A549 (cell line): ENCODE data around the gene EPS15. TPM values are rescaled to one million over a fixed set of nuclear protein-coding genes. Genes with fewer than 3 reads are reported as not detected.
A peak's percentile ranks its signal among the peaks of the same experiment; 100 is the strongest.

ENCODE experiments used
- ATAC-seq, 2 experiments: fragments of 200-7000 bp in 1 of 2; fragments of >200 bp in 1 of 2; cut with Nextera tagmentation in 1 of 2; cut with Tn5 transposase in 1 of 2; 3 replicates each; pipeline versions ENCODE4 v1.8.0 to v1.9.1; 2018 to 2020; ENCODE audit warnings: mild to moderate bottlenecking in 1 of 2, moderate library complexity in 1 of 2
- CTCF ChIA-PET: fragments of 300-600 bp; sonication (Branson Sonifier 250); formaldehyde crosslinking; extraction: SDS; loops from one replicate; lab custom pipeline; 2021; ENCODE audit warnings: antibody characterized with exemption, inconsistent platforms; lab: Yijun Ruan, JAX
- POLR2A ChIA-PET: fragments of 350-600 bp; formaldehyde crosslinking; extraction: SDS; loops from one replicate; lab custom pipeline; 2021; ENCODE audit warnings: antibody characterized with exemption, inconsistent platforms; lab: Yijun Ruan, JAX
- DNase-seq, 2 experiments: peaks; one replicate each; pipeline versions ENCODE4 v3.0.0 to v3.0.0-alpha.2; 2011 to 2016; ENCODE audit warnings: low read depth in 1 of 2, low spot score in 1 of 2
- FAIRE-seq: peaks from 2 replicates; lab custom pipeline; 2011; peaks lifted over from hg19 to GRCh38; lab: Jason Lieb, UNC
- H3K27ac ChIP-seq, 2 experiments: fragments of >200 bp; sonication (Bioruptor Twin); formaldehyde crosslinking; 3 replicates each; pipeline ENCODE4 v1.5.1; 2016 to 2017
- H3K4me1 ChIP-seq: fragments of >200 bp; sonication (Bioruptor Twin); formaldehyde crosslinking; 3 replicates; pipeline ENCODE4 v1.6.1; 2016
- H3K4me2 ChIP-seq: fragments of >200 bp; sonication (Bioruptor Twin); formaldehyde crosslinking; 3 replicates; pipeline ENCODE4 v1.6.1; 2016
- H3K4me3 ChIP-seq: fragments of >200 bp; sonication (Bioruptor Twin); formaldehyde crosslinking; 3 replicates; pipeline ENCODE4 v1.5.1; 2016
- H3K9me3 ChIP-seq: fragments of >200 bp; sonication (Bioruptor Twin); formaldehyde crosslinking; 3 replicates; pipeline ENCODE4 v1.6.1; 2016
- CHD4 ChIP-seq: fragments of 200-600 bp; sonication (generic); IDR thresholded peaks from 2 replicates; pipeline ENCODE4 v1.6.1; 2016; ENCODE audit warnings: antibody characterized with exemption, mild to moderate bottlenecking, borderline replicate concordance
- EHMT2 ChIP-seq: fragments of 200-600 bp; sonication (generic); IDR thresholded peaks from 2 replicates; pipeline ENCODE4 v1.6.1; 2016; ENCODE audit warnings: antibody characterized with exemption, low read depth, mild to moderate bottlenecking, moderate library complexity
- ESRRA ChIP-seq: fragments of 150-350 bp; IDR thresholded peaks from 2 replicates; pipeline ENCODE4 v1.6.1; 2014; ENCODE audit warnings: mild to moderate bottlenecking, low read length, borderline replicate concordance
- FOXS1 ChIP-seq: fragments of 250-450 bp; sonication (Bioruptor Pico); IDR thresholded peaks from 2 replicates; pipeline ENCODE4 v1.5.0; 2020; ENCODE audit warnings: mild to moderate bottlenecking, moderate library complexity
- HDAC2 ChIP-seq: fragments of 200-600 bp; sonication (generic); IDR thresholded peaks from 2 replicates; pipeline ENCODE4 v1.6.1; 2016
- HEYL ChIP-seq: fragments of 250-450 bp; sonication (Bioruptor Pico); IDR thresholded peaks from 2 replicates; pipeline ENCODE4 v1.8.0; 2021; ENCODE audit warnings: mild to moderate bottlenecking, moderate library complexity
- HOXB5 ChIP-seq: fragments of 250-450 bp; sonication (Bioruptor Pico); IDR thresholded peaks from 2 replicates; pipeline ENCODE4 v1.5.0; 2020; ENCODE audit warnings: mild to moderate bottlenecking, moderate library complexity
- JUNB ChIP-seq: fragments of >200 bp; sonication (Bioruptor Twin); formaldehyde crosslinking; IDR thresholded peaks from 2 replicates; pipeline ENCODE4 v1.6.1; 2016
- MAFK ChIP-seq: fragments of 450-650 bp; IDR thresholded peaks from 2 replicates; pipeline ENCODE4 v1.6.1; 2014; ENCODE audit not compliant: partially characterized antibody
- PHF8 ChIP-seq: fragments of 200-600 bp; sonication (generic); IDR thresholded peaks from 2 replicates; pipeline ENCODE4 v1.6.1; 2016; ENCODE audit warnings: low read depth, mild to moderate bottlenecking, antibody characterized with exemption, moderate library complexity, borderline replicate concordance
- POLR2AphosphoS2 ChIP-seq: conservative IDR thresholded peaks from 2 replicates; pipeline ENCODE4 v1.6.1; 2012; ENCODE audit warnings: low read length, improper control_type of control experiment, inconsistent platforms
- REST ChIP-seq: fragments of 200-600 bp; sonication (generic); IDR thresholded peaks from 2 replicates; pipeline ENCODE4 v1.6.1; 2016; ENCODE audit warnings: antibody characterized with exemption, mild to moderate bottlenecking, moderate library complexity
- SMC3 ChIP-seq: fragments of >200 bp; sonication (Bioruptor Twin); formaldehyde crosslinking; IDR thresholded peaks from 3 replicates; pipeline ENCODE4 v1.6.1; 2018; ENCODE audit warnings: inconsistent platforms
- TP53 ChIP-seq: fragments of 250-450 bp; sonication (Bioruptor Pico); IDR thresholded peaks from 2 replicates; pipeline ENCODE4 v1.5.0; 2021; ENCODE audit warnings: mild to moderate bottlenecking, moderate library complexity
- ZC3H11A ChIP-seq: fragments of 450-650 bp; IDR thresholded peaks from 2 replicates; pipeline ENCODE4 v1.6.1; 2014; ENCODE audit warnings: antibody characterized with exemption, mild to moderate bottlenecking
- WGBS: methylation state at CpG from one replicate; pipeline ENCODE4 v1.1.6; 2017; ENCODE audit errors: missing lambda C conversion rate; 5-methylcytosine and 5-hydroxymethylcytosine counted together
- polyA plus RNA-seq, 4 experiments: library from polyadenylated mRNA; depleted of rRNA in 3 of 4; stranded (reverse); fragments of >200 nt; fragmentation: RNase III in 1 of 4; extraction: RNeasy Plus Mini Kit Qiagen cat#74134 plus additional on column Dnase treatment in 1 of 4; gene quantifications; 2 replicates in 3 of 4; 3 replicates in 1 of 4; pipeline ENCODE4 v1.2.3, GENCODE V29; 2011 to 2017
- TF ChIP-seq, protein P1 (sequence below): fragments of 150-350 bp; IDR thresholded peaks from 2 replicates; pipeline ENCODE4 v1.6.1; 2014; ENCODE audit warnings: low read depth, mild to moderate bottlenecking, low read length
- TF ChIP-seq, protein P2 (sequence below): fragments of >200 bp; sonication (Bioruptor Twin); formaldehyde crosslinking; IDR thresholded peaks from 2 replicates; pipeline ENCODE4 v1.6.1; 2016
- TF ChIP-seq, protein P3 (sequence below): IDR thresholded peaks from 2 replicates; pipeline ENCODE4 v1.6.1; 2012

The EPS15 gene
- polyA plus RNA-seq, 2 of the 4 experiments (the other 2 are of a cell fraction), result 10.9 to 35.4 TPM

DNA sequence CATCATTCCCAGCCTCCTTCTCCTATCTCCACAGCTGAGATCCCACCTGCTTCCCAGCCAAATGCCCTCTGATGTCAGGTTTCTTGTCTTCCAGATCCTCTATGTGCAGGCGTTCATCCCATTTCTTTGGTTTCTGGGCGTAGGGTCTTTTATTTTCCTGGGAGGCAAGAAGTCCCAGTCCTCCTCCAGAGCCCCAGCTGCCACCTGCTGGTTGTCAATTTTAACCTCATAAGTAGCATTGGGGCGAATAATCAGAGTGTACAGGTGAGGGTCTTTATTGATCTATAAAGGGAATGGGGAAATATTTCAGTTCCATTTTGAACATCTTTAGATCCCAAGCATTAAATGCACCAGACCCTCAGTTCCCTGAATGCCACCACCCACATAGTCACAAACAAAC, 47.2 kb upstream of the EPS15 start (continued):
- TF ChIP-seq, protein P1, sequence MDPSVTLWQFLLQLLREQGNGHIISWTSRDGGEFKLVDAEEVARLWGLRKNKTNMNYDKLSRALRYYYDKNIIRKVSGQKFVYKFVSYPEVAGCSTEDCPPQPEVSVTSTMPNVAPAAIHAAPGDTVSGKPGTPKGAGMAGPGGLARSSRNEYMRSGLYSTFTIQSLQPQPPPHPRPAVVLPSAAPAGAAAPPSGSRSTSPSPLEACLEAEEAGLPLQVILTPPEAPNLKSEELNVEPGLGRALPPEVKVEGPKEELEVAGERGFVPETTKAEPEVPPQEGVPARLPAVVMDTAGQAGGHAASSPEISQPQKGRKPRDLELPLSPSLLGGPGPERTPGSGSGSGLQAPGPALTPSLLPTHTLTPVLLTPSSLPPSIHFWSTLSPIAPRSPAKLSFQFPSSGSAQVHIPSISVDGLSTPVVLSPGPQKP, result no peak
- no peak for TF ChIP-seq EHMT2
- no peak for TF ChIP-seq ZC3H11A
- TF ChIP-seq, protein P2, sequence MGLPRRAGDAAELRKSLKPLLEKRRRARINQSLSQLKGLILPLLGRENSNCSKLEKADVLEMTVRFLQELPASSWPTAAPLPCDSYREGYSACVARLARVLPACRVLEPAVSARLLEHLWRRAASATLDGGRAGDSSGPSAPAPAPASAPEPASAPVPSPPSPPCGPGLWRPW, result no peak
- TF ChIP-seq REST, result no peak
- no peak for TF ChIP-seq JUNB
- no peak for TF ChIP-seq FOXS1 (CRISPR knock-in tag)
- no peak for TF ChIP-seq HDAC2

DNA sequence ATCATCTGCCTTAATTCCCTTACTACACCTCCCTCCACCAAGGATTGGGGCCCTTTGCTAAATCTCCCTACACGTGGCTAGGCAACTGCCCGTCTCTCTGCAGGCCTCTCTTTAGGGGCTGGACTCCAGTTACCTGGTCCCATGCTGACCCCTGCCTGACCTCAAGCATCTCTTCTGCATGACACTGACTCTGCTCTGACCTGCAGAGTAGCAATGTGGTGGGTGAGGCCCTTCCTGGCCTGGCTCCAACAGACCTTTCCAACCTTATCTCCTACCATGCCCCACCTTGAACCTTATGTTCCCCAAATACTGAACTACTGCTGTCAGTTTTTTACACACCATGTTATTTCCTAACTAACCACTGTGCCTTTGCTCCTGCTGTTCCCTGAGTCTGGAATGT, 45.9 kb upstream of the EPS15 start:
- no peak for TF ChIP-seq CHD4
- TF ChIP-seq HOXB5 (CRISPR knock-in tag), result no peak
- no peak for TF ChIP-seq TP53 (CRISPR knock-in tag)
- TF ChIP-seq, protein P3, sequence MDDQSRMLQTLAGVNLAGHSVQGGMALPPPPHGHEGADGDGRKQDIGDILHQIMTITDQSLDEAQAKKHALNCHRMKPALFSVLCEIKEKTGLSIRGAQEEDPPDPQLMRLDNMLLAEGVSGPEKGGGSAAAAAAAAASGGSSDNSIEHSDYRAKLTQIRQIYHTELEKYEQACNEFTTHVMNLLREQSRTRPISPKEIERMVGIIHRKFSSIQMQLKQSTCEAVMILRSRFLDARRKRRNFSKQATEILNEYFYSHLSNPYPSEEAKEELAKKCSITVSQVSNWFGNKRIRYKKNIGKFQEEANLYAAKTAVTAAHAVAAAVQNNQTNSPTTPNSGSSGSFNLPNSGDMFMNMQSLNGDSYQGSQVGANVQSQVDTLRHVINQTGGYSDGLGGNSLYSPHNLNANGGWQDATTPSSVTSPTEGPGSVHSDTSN, result no peak
- TF ChIP-seq PHF8, result no peak
- no peak for TF ChIP-seq SMC3
- no peak for TF ChIP-seq POLR2AphosphoS2
- TF ChIP-seq HEYL (CRISPR knock-in tag), result no peak
- no peak for TF ChIP-seq MAFK
- peak overlapping the region in 1 of 2 experiments; percentile 49; a peak in 1 of 6 replicates for H3K27ac ChIP-seq
- ChIA-PET CTCF (interaction anchor here (1.5 kb wide), 1 partner anchor 30 kb away, joined by 7 read pairs; no protein-coding TSS in a partner anchor), POLR2A (no interaction called here)
- ATAC-seq (no peak), FAIRE-seq (no peak), DNase-seq (no peak)
- H3K4me1 ChIP-seq, result peaks cover 37% of the 10 kb centered on the region
- H3K4me2 ChIP-seq, result no peak overlapping the region
- 93% methylated on average over 2 of the region's 2 CpGs for WGBS
- no peak overlapping the region for H3K4me3 ChIP-seq
- H3K9me3 ChIP-seq, result no peaks in the 10 kb centered on the region

- no peak; a peak in 1 of 6 replicates for ATAC-seq
Observed at GRCh38 chr1:51564124-51564523, 45.1 kb upstream of the EPS15 start.

More at GRCh38 chr1:51564124-51564523, 45.1 kb upstream of the EPS15 start:
- peak; percentile 15 to 21 for DNase-seq
- Histone ChIP-seq H3K4me3 (no peak overlapping the region), H3K27ac (peak overlapping the region in 1 of 2 experiments; percentile 49; a peak in 2 of 6 replicates), H3K4me2 (peak overlapping the region; percentile 23; the same call in 2 of the 3 replicates), H3K4me1 (peaks cover 32% of the 10 kb centered on the region), H3K9me3 (no peaks in the 10 kb centered on the region)
- POLR2A ChIA-PET, result no interaction called here
- FAIRE-seq, result no peak
- CTCF ChIA-PET, result no interaction called here
- no peak for TF ChIP-seq REST
- TF ChIP-seq ESRRA, result peak; percentile 48; the same call in 1 of the 2 replicates
